H1 (cell line): ENCODE measurements around the gene RGS5. TPM values are rescaled to one million over a fixed set of nuclear protein-coding genes. Genes with fewer than 3 reads are reported as not detected.

Source experiments
- CTCF ChIA-PET: fragments of 300-600 bp; sonication (Branson Sonifier 250); formaldehyde crosslinking; loops from one replicate; lab custom pipeline; 2021; ENCODE audit not compliant: partially characterized antibody; lab: Charles Lee
- POLR2A ChIA-PET: fragments of 300-600 bp; sonication (Branson Sonifier 250); formaldehyde crosslinking; loops from one replicate; lab custom pipeline; 2021; ENCODE audit warnings: inconsistent platforms; ENCODE audit not compliant: partially characterized antibody; lab: Charles Lee
- DNase-seq, 2 experiments: peaks; one replicate each; pipeline versions ENCODE4 v3.0.0 to v3.0.0-alpha.2; 2010 to 2022; ENCODE audit warnings: low spot score in 2 of 2, low read depth in 1 of 2, mixed read lengths in 1 of 2
- FAIRE-seq: peaks from 2 replicates; lab custom pipeline; 2011; peaks lifted over from hg19 to GRCh38; lab: Jason Lieb, UNC
- H2AFZ ChIP-seq: 2 replicates; pipeline ENCODE4 v1.8.1; 2012; ENCODE audit warnings: low read length, inconsistent platforms
- H2AK5ac ChIP-seq: 2 replicates; pipeline ENCODE4 v1.6.1; 2013; ENCODE audit warnings: low read depth, low read length
- H2BK120ac ChIP-seq: replicated peaks from 2 replicates; pipeline ENCODE3; 2013; ENCODE audit warnings: low read depth, low read length, inconsistent platforms
- H2BK12ac ChIP-seq: 2 replicates; pipeline ENCODE4 v1.6.1; 2013; ENCODE audit warnings: low read depth, low read length
- H2BK15ac ChIP-seq: 2 replicates; pipeline ENCODE4 v1.6.1; 2013; ENCODE audit warnings: low read length
- H2BK20ac ChIP-seq: 2 replicates; pipeline ENCODE4 v1.6.1; 2013; ENCODE audit warnings: low read length
- H2BK5ac ChIP-seq: 2 replicates; pipeline ENCODE4 v1.6.1; 2013; ENCODE audit warnings: low read depth, low read length
- H3K14ac ChIP-seq: 2 replicates; pipeline ENCODE4 v1.6.1; 2013; ENCODE audit warnings: inconsistent platforms; ENCODE audit not compliant: insufficient read length
- H3K18ac ChIP-seq: 2 replicates; pipeline ENCODE4 v1.6.1; 2013; ENCODE audit warnings: low read length; ENCODE audit errors: extremely low read depth
- H3K23ac ChIP-seq: 2 replicates; pipeline ENCODE4 v1.6.1; 2013; ENCODE audit warnings: inconsistent platforms; ENCODE audit not compliant: insufficient read length
- H3K23me2 ChIP-seq: 2 replicates; pipeline ENCODE4 v1.6.1; 2013; ENCODE audit warnings: low read depth, low read length
- H3K27ac ChIP-seq: 2 replicates; pipeline ENCODE4 v1.6.1; 2011; ENCODE audit warnings: low read depth, low read length, inconsistent platforms
- H3K27me3 ChIP-seq, 4 experiments: replicated peaks in 1 of 4; 1 replicate in 1 of 4; 2 replicates in 3 of 4; pipeline versions ENCODE4 v1.6.1 to v1.8.1; 2011 to 2013; ENCODE audit warnings: low read length in 3 of 4, mild to moderate bottlenecking in 3 of 4, inconsistent platforms in 2 of 4, mixed read lengths in 2 of 4, moderate library complexity in 1 of 4; ENCODE audit not compliant: control insufficient read depth in 3 of 4, insufficient read depth in 3 of 4; ENCODE audit errors: extremely low read depth in 1 of 4
- H3K36me3 ChIP-seq, 4 experiments: 2 replicates each; pipeline versions ENCODE4 v1.6.1 to v1.8.1; 2011 to 2013; ENCODE audit warnings: mild to moderate bottlenecking in 4 of 4, low read length in 3 of 4, moderate library complexity in 2 of 4, control low read depth in 1 of 4, inconsistent platforms in 1 of 4; ENCODE audit not compliant: insufficient read depth in 4 of 4, control insufficient read depth in 2 of 4
- H3K4ac ChIP-seq: replicated peaks from 2 replicates; pipeline ENCODE3; 2013; ENCODE audit warnings: low read length, low read depth, mixed read lengths, inconsistent platforms; ENCODE audit not compliant: insufficient read length
- H3K4me1 ChIP-seq, 4 experiments: replicated peaks in 1 of 4; 1 replicate in 1 of 4; 2 replicates in 3 of 4; pipeline versions ENCODE4 v1.6.1 to v1.8.1; 2011 to 2013; ENCODE audit warnings: low read length in 3 of 4, inconsistent platforms in 2 of 4, mixed read lengths in 1 of 4; ENCODE audit not compliant: insufficient read depth in 4 of 4, control insufficient read depth in 3 of 4
- H3K4me2 ChIP-seq, 2 experiments: 2 replicates each; pipeline versions ENCODE4 v1.6.1 to v1.8.1; 2011 to 2013; ENCODE audit warnings: low read depth in 2 of 2, low read length in 2 of 2, control low read depth in 1 of 2, inconsistent platforms in 1 of 2, mild to moderate bottlenecking in 1 of 2; ENCODE audit not compliant: insufficient read depth in 1 of 2
- H3K4me3 ChIP-seq, 4 experiments: fragments of 200-600, 300-600 bp in 1 of 4; sonication (generic), shearing (Covaris generic), sonication (Bioruptor Twin) in 1 of 4; 2 replicates each; pipeline versions ENCODE4 v1.5.1 to v1.8.1; 2011 to 2016; ENCODE audit warnings: low read length in 4 of 4, low read depth in 3 of 4, control low read depth in 2 of 4, inconsistent platforms in 2 of 4, mild to moderate bottlenecking in 2 of 4, mixed read lengths in 1 of 4, moderate library complexity in 1 of 4; ENCODE audit not compliant: insufficient read depth in 2 of 4; ENCODE audit errors: extremely low read depth in 1 of 4
- H3K56ac ChIP-seq: replicated peaks from 2 replicates; pipeline ENCODE3; 2013; ENCODE audit warnings: low read depth, mild to moderate bottlenecking, mixed read lengths, low read length, inconsistent platforms; ENCODE audit not compliant: insufficient read length
- H3K79me1 ChIP-seq: 2 replicates; pipeline ENCODE4 v1.6.1; 2013; ENCODE audit warnings: low read depth, low read length, control low read depth
- H3K79me2 ChIP-seq, 2 experiments: 2 replicates each; pipeline versions ENCODE4 v1.6.1 to v1.8.1; 2012 to 2013; ENCODE audit warnings: low read length in 2 of 2, mild to moderate bottlenecking in 2 of 2, inconsistent platforms in 1 of 2; ENCODE audit not compliant: insufficient read depth in 2 of 2, control insufficient read depth in 1 of 2
- H3K9ac ChIP-seq, 4 experiments: replicated peaks in 1 of 4; 1 replicate in 1 of 4; 2 replicates in 3 of 4; pipeline versions ENCODE4 v1.6.1 to v1.8.1; 2011 to 2013; ENCODE audit warnings: low read depth in 3 of 4, low read length in 3 of 4, control low read depth in 2 of 4, mild to moderate bottlenecking in 2 of 4, moderate library complexity in 2 of 4, inconsistent platforms in 1 of 4; ENCODE audit errors: extremely low read depth in 1 of 4
- H3K9me3 ChIP-seq, 2 experiments: 2 replicates each; pipeline versions ENCODE4 v1.6.1 to v1.8.1; 2012 to 2013; ENCODE audit warnings: mild to moderate bottlenecking in 2 of 2, moderate library complexity in 2 of 2, control low read depth in 1 of 2, inconsistent platforms in 1 of 2, low read depth in 1 of 2, low read length in 1 of 2, mixed read lengths in 1 of 2; ENCODE audit not compliant: insufficient read depth in 2 of 2
- H4K20me1 ChIP-seq, 2 experiments: replicated peaks in 1 of 2; 2 replicates each; pipeline versions ENCODE3 to v1.8.1; 2011 to 2013; ENCODE audit warnings: inconsistent platforms in 2 of 2, low read length in 2 of 2, mild to moderate bottlenecking in 1 of 2; ENCODE audit not compliant: insufficient read depth in 2 of 2, control insufficient read depth in 1 of 2
- H4K5ac ChIP-seq: 2 replicates; pipeline ENCODE4 v1.6.1; 2013; ENCODE audit warnings: low read length, low read depth, mixed read lengths, inconsistent platforms; ENCODE audit not compliant: insufficient read length
- H4K8ac ChIP-seq: 2 replicates; pipeline ENCODE4 v1.8.0; 2013; ENCODE audit warnings: mild to moderate bottlenecking, moderate library complexity, low read length, inconsistent platforms; ENCODE audit not compliant: insufficient read depth; ENCODE audit errors: extremely low read depth
- H4K91ac ChIP-seq: replicated peaks from 2 replicates; pipeline ENCODE3; 2013; ENCODE audit warnings: low read length, mixed read lengths, inconsistent platforms; ENCODE audit not compliant: insufficient read length
- EP300 ChIP-seq, 2 experiments: IDR thresholded peaks; 1 replicate in 1 of 2; 2 replicates in 1 of 2; pipeline ENCODE4 v1.6.1; 2011 to 2012; ENCODE audit warnings: low read depth in 2 of 2, low read length in 2 of 2, mild to moderate bottlenecking in 2 of 2, borderline replicate concordance in 1 of 2, inconsistent platforms in 1 of 2, moderate library complexity in 1 of 2
- MAFK ChIP-seq: IDR thresholded peaks from 2 replicates; pipeline ENCODE4 v1.6.1; 2012; ENCODE audit warnings: low read depth, mild to moderate bottlenecking, improper control_type of control experiment, low read length
- YY1 ChIP-seq: IDR thresholded peaks from 2 replicates; pipeline ENCODE4 v1.6.1; 2011; ENCODE audit warnings: low read depth, mild to moderate bottlenecking, low read length
- WGBS, 2 experiments: shearing (Covaris generic) in 1 of 2; methylation state at CpG; one replicate each; pipeline versions ENCODE4 v1.1.6 to v1.1.7; 2013 to 2015; ENCODE audit warnings: low lambda C conversion rate in 2 of 2, mixed read lengths in 2 of 2, inconsistent platforms in 1 of 2, low coverage in 1 of 2, missing lambda C conversion rate in 1 of 2; ENCODE audit not compliant: insufficient replicate concordance in 2 of 2, insufficient coverage in 1 of 2, insufficient read length in 1 of 2; ENCODE audit errors: extremely low coverage in 1 of 2, missing lambda C conversion rate in 1 of 2; 5-methylcytosine and 5-hydroxymethylcytosine counted together
- polyA plus RNA-seq, 7 experiments: library from polyadenylated mRNA; depleted of rRNA in 3 of 7; stranded (reverse) in 5 of 7; unstranded in 2 of 7; fragments of >200 nt in 5 of 7; fragments of 200-250 nt in 2 of 7; gene quantifications; 1 replicate in 5 of 7; 2 replicates in 1 of 7; 4 replicates in 1 of 7; pipeline versions ENCODE4 v1.2.1 to v1.2.3, GENCODE V29; 2011 to 2013; ENCODE audit warnings: missing spikeins in 2 of 7, mixed read lengths in 2 of 7
- total RNA-seq: library from RNA; stranded (reverse); fragmentation: NEBNext Ultra II Directional; extraction: Animal tissue kit (Norgen Biotek cat#: 25700); gene quantifications from 2 replicates; pipeline ENCODE4 v1.2.1, GENCODE V29; 2021

RGS5 gene
- total and polyA plus RNA-seq, 2 of the 8 experiments (the other 6 are each of a cell fraction or from before 2014, with no cell fraction given) = 75.5 to 103 TPM

- no peak overlapping the region for H4K91ac ChIP-seq
- H2BK12ac ChIP-seq = no peak overlapping the region
- H3K27ac ChIP-seq = no peak overlapping the region
- H2BK120ac ChIP-seq = no peak overlapping the region
- H3K79me2 ChIP-seq = no peaks in the 10 kb centered on the region
- no peaks in the 10 kb centered on the region for H3K36me3 ChIP-seq
- peaks cover 6 to 10% of the 10 kb centered on the region in 2 experiments for H3K9me3 ChIP-seq
- H2BK15ac ChIP-seq = no peak overlapping the region
- FAIRE-seq = no peak
- H3K9ac ChIP-seq = no peak overlapping the region
- no peak overlapping the region for H3K14ac ChIP-seq
- no peak overlapping the region for H3K56ac ChIP-seq
- H3K4me3 ChIP-seq = no peak overlapping the region
- no peak overlapping the region for H4K8ac ChIP-seq
- no peak overlapping the region for H3K18ac ChIP-seq
- H2AK5ac ChIP-seq = no peak overlapping the region
- H4K5ac ChIP-seq = no peak overlapping the region
- DNase-seq = no peak
- no peak overlapping the region for H3K4ac ChIP-seq
- H3K23me2 ChIP-seq = no peaks in the 10 kb centered on the region
- 88% methylated on average over 3 of the region's 3 CpGs; no CpG with 5 or more reads in 1 of the 2 experiments for WGBS, 2 experiments
- no peak overlapping the region for H2BK20ac ChIP-seq
- no peaks in the 10 kb centered on the region for H4K20me1 ChIP-seq
- H3K27me3 ChIP-seq = no peaks in the 10 kb centered on the region
- no peaks in the 10 kb centered on the region; a peak in 1 of 7 replicates for H3K4me1 ChIP-seq
- no peak overlapping the region for H3K23ac ChIP-seq
- no peak overlapping the region for H2AFZ ChIP-seq
- TF ChIP-seq EP300 (IDR thresholded peaks at IDR 0.05; ENCODE audit: borderline replicate concordance in 1 of 2, low read depth in 2 of 2, low read length in 2 of 2) (no peak), YY1 (no peak), MAFK (no peak)
- H3K4me2 ChIP-seq = no peak overlapping the region
- POLR2A ChIA-PET = no interaction called here
- CTCF ChIA-PET = interaction anchor here (0.6 kb wide), 2 partner anchors 12 to 15 kb away, joined by 3 read pairs; no protein-coding TSS in a partner anchor
- H3K79me1 ChIP-seq = no peaks in the 10 kb centered on the region
- H2BK5ac ChIP-seq = no peak overlapping the region
These were observed 28.1 kb upstream of the RGS5 start for GRCh38 chr1:163230827-163231226.
